HG02588 (cell line): ENCODE data around the gene ACTR10.
"Not testable (repeated sequence)": the region's sequence is repeated elsewhere in the genome, so short reads cannot be mapped to it uniquely, and the experiment has no call there.

ENCODE experiments used
- ATAC-seq: cut with Tn5 transposase; IDR thresholded peaks from one replicate; pipeline ENCODE4 v1.9.1; 2021; ENCODE audit warnings: mild to moderate bottlenecking, moderate library complexity; ENCODE audit not compliant: unreplicated experiment

Gene ACTR10

DNA sequence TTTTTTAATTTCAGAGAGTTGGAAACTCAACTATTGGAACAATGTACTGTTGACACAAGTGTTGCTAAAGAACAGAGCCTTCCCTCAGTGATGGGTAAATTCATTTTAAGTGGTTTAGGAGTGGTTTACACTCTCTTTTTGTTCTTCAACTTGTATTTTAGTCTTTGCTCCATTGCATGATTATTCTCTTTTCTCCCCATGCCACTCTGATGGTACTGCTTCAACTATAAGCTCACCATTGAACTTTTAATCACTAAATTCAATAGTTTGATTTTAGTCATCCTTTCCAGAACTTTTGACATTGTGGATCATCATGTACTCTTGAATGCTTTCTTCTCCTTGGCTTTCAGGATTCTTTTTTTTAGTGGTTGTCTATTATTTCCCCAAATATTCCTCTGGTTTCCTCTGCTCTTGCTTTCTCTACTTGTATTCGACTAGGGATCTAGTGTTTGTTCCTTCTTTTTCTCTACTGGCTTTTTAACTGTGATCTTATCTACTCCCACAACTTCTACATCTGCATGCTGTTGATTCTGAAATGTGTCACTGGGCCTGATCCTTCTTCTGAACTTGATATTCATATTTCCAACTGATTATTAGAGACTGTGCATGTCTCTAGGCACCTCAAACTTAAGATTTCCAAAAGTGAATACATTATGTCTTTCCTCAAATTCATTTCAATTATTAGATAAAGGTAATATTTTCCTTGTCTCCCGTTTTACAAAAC lies 15.4 kb downstream of the ACTR10 start:
- ATAC-seq: no peak

DNA sequence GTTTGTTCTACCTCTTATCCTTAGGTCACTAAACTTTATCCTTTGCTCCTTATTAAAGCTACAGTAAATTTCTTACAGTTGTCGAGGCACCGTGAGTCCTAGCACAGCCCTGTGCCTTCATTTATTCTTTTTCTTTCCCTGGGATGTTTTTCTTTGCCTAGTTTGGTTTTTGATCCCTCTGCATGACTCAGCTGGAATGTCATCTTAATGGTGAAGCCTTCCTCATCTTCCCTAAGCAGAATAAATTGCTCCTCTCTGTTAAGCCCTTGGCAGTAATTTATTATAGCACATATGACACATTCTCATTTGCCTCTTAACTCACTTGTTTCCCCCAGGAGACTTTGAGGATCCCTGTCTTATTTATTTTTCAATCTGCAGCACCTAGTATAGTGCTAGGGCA lies 16.6 kb downstream of the ACTR10 start:
- ATAC-seq: no peak

GRCh38 chr14:58227096-58227819 lies 27.3 kb downstream of the ACTR10 start:
- no peak for ATAC-seq

DNA sequence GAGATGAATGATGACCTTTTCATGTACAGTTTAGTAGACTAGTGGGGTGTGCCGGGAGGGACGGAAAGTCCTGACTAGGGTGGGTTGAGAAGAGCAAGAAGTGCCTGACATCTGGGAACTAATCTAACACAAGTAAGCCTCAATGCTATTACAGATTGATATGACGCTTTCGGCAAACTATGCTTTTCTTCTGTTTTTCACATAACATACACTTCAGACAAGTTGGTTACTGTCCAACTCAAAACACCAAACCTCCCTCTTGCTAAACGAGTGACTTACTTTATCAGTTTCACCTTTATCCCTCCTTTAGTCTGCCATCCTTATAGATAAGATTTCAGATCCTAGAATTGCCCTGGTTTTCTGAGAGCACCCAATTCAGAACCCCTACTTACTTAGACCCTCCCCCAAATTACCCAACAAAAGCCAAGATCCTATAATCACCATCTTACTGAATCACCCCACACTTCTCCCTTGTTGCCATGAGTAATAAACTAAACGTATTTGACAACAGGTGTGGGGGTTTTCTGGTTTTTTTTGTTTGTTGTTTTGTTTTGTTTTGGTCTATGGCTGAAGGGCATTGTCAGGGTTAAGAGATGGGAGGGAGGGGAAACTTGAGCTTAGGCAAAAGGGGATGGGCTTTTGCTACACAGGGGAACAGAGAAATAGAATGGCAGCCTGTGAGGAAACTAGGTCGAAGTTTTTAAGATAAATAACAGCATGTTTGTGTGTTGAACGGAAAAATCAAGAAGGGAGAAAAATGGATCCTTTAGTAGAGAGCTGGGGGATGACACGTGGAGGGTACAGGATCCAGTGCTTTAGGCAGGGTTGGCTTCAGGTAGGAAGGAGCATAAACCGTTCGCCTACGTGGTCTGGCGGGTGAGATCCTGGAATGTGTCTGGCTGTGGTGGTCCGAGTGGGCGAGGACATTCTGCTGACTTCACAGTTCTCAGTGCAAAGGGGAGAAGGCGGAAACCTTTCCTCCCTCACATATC lies 38.6 kb downstream of the ACTR10 start:
- ATAC-seq: no peak

DNA sequence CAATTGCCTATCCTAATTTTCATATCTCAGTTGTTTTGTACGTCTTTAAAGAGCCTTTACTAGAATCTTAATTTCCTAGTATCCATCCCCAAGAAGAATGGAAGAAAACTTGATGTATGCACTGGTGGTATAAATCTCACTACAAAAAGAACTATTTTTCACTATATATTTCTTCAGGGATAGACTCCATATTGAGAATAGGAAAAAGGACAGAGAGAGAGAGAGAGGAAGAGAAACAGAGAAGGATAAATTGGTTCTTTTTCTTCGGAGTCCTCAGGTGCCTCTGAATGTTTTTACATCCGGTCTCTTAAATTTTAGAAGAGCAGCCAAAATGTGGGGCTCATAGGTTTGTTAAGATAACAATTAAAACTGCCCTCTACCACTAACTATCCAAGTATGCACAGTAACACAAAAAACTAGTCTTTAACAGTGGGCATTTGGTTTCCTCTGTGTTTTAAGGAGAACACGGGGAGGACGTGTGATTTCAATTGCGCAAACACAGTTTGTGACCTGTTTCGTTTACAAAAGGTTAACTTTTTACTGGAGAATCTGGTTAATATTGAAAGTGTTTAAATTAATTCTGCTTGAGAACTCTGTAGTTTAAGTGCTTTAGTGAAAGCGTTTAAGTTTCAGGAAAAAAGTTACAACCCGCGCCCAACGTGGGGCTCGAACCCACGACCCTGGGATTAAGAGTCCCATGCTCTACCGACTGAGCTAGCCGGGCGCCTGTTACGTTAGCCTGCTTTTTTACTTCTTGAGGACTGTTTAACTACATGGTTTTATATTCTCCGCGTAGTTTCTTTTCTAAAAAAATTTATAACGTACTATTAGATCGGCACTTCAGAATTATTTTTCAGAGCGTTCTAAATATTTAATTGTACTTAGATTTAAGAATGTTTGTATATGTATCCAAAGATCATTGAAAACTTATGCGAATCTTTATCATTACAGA lies 39.6 kb downstream of the ACTR10 start:
- ATAC-seq: no peak

GRCh38 chr14:58243790-58244555 lies 44.0 kb downstream of the ACTR10 start:
- peak; percentile 36 for ATAC-seq

DNA sequence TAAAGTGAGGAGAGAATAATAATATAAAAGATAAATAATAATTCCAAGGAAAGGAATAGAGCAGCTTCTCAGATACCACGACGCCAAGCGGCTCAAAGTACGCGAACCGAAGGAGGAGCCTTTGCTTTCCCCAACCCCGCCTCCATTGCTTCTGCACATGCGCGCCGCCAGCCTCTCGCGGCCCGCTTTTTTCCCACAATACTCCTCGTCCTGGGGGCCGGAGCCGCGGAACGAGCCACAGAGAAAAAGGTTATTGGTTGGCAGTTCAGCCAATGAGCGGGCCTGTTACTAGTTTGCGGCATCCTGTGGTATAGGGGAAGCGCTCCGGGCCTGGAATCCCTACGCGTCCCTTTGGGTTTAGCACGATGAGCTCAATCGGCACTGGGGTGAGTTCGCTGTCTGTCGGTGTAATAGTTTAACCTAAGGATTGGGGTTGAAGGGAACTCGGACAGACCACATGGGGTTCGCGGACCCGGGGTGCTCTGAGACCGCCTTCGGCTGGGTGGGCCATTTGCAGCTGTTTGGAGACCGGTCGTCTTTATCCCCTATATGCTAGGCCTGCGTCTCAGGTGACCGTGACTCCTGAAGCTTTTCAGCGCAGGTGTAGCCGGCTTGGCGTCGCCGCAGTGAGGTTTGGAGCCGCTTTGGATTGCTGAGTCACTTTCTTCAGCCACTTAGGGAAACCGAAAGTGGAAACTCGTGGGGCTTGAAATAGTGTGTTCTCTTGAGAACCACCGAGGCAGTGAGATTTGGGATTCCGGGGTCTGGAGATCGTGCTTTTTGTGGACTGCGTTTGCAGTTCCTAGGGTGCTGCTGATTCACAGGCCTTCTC lies 44.8 kb downstream of the ACTR10 start, which contains the start of gene PSMA3:
Gene PSMA3, plus strand, starts transcription at position 288 of the 832 bp plus-strand sequence. Its CDS starts 78 bp downstream, at position 366.
- ATAC-seq: peak; percentile 92

DNA sequence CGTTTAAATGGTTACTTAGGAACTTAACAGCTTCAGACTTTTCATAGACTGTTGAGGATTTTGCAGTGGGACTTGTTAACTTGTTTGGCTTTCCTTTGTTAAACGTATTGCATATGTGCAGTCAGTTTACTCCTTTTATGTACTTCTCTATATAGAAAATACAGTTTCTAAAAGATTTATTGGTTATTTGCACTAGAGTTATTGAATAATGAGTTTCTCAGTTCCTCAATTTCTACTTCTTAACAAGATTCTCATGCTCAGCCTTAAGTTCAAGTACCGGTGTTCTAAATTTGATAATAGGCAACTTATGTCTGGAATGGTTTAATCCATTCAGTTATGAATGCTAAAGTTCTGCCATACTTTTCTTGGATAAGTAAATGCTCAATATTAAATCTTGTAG lies 45.6 kb downstream of the ACTR10 start:
- no peak for ATAC-seq

DNA sequence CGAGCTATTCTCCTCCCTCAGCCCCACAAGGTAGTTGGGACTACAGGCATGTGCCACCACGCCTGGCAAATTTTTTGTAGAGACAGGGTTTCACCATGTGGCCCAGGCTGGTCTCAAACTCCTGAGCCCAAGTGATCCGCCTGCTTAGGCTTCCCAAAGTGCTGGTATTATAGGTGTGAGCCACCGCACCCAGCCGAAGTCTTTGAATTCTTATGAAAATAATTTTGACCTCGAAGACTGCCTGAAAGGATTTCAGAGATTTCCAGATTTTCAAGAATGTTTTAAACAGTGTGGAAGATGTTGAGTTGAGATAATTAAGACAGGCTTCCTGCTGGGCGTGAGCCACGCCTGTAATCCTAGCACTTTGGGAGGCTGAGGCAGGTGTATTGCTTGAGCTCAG lies 49.7 kb downstream of the ACTR10 start:
- ATAC-seq: no peak

DNA sequence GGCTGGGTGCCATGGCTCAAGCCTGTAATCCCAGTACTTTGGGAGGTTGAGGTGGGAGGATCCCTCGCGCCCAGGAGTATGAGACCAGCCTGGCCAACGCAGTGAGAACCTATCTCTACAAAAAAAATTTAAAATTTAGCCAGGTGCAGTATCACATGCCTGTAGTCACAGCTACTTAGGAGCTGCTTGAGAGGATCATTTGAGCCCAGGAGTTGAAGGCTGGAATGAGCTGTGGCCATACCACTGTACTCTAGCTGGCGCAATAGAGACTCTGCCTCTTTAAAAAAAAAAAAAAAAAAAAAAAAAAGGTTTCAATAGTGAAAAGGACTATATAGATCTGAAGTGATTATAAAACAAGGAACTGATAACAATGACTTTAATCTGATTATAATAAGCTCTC lies 58.2 kb downstream of the ACTR10 start:
- no peak for ATAC-seq

- not testable (repeated sequence) for ATAC-seq
Observed at GRCh38 chr14:58262005-58262404, 62.1 kb downstream of the ACTR10 start.

- ATAC-seq: no peak
Observed at GRCh38 chr14:58265401-58265800, 65.5 kb downstream of the ACTR10 start.

DNA sequence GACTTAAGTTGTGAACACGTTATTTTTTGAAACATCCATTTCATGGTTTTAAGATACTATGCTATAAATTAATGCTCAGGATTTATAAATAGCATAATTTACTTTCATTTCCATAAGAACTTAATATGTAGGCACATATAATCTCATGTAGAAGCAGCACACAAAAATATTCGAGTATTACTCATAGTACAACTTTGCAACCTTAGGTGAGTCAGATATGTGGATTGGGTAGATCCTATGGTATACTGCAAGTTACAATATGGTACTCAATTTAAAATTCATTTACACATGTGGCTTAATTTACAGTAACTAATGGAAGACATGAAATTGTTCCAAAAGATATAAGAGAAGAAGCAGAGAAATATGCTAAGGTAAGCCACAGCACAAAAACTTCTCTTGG lies 70.7 kb downstream of the ACTR10 start:
- no peak for ATAC-seq

- ATAC-seq: no peak
Observed at GRCh38 chr14:58272588-58273372, 72.8 kb downstream of the ACTR10 start.

DNA sequence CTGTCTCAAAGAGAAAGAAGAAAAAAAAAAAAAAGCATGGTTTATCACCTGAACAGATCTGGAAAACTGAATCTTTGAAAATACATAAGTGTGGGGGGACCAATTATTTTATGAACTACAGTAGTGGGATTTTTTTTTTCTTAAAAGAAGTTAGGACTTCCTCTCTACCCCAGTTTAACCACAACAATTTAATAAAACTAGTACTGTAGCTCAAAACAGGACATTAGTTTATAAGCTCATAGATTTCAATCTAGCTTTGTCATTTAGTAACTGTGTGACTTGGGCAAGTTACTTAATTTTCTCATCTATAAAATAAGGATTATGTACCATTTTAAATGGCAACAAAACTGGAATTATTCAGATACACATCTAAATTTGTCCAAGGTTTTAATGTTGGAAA lies 74.9 kb downstream of the ACTR10 start:
- ATAC-seq: no peak

DNA sequence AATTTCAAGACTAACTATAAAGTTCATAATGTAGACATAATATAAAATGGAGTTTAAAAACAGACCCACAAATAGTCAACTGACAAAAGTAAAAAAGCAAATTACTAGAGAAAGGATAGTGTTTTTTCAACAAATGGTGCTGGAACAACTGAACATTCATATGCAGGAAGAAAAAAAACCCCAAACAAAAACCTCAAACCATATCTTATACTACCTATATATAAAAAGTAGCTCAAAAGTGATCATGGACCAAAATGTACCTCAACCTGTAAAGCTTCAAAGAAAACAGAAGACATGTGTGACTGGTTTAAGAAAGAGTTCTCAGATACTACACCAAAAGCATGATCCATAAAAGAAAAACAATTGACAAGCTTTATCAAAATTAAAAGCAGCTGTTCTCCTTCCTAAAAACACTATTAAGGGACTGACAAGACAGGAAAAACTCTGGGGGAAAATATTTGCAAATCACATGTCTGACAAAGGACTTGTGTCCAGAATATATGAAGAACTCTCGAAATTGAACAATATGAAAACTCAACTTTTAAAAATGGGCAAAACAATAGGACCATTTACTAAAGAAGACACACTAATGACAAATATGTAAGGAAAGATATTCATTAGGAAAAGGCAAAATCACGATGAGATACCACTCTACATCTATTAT lies 75.7 kb downstream of the ACTR10 start:
- ATAC-seq: no peak

DNA sequence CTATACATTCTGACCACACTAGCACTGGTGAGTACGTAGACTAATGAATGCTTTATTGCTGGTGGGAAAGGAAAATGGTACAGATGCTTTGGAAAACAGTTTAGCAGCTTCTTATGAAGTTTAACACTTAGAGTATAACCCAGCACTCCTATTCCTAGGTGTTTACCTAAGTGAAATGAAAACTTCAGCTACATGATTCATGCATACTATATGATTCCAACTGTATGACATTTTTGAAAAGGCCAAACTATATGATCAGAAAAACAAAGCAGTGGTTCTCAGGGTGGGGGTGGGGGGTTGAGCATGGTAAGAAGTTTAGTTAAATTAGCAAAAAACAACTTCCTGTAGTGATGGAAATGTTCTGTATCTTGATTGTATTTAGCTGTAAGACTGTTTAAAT lies 76.3 kb downstream of the ACTR10 start:
- ATAC-seq: no peak
